SK-N-SH (cell line): Measurements from ENCODE around the gene PLP2. TPM values are rescaled to one million over a fixed set of nuclear protein-coding genes. Genes with fewer than 3 reads are reported as not detected.
"Not testable (repeated sequence)": the region's sequence is repeated elsewhere in the genome, so short reads cannot be mapped to it uniquely, and the experiment has no call there.

Source experiments
- CTCF ChIA-PET: fragments of 300-600, 350-600 bp; formaldehyde crosslinking; extraction: SDS; loops from one replicate; lab custom pipeline; 2021; lab: Yijun Ruan, JAX
- POLR2A ChIA-PET: fragments of 350-600 bp; sonication (Branson Sonifier 250); formaldehyde crosslinking; extraction: SDS; loops from one replicate; lab custom pipeline; 2020; ENCODE audit warnings: antibody characterized with exemption, inconsistent platforms; lab: Yijun Ruan, JAX
- DNase-seq: peaks from one replicate; pipeline ENCODE4 v3.0.0; 2012
- H2AFZ ChIP-seq: fragments of 200-600 bp; sonication (generic); 2 replicates; pipeline ENCODE4 v1.8.1; 2016; ENCODE audit warnings: antibody characterized with exemption, mild to moderate bottlenecking, low read depth
- H3F3A ChIP-seq: fragments of 200-600 bp; sonication (generic); replicated peaks from 2 replicates; pipeline ENCODE3; 2016; ENCODE audit warnings: antibody characterized with exemption, mild to moderate bottlenecking; ENCODE audit not compliant: insufficient read depth
- H3K27ac ChIP-seq, 2 experiments: fragments of 200-500 bp in 1 of 2; fragments of 200-600 bp in 1 of 2; sonication (Bioruptor generic) in 1 of 2; sonication (generic), shearing (Covaris generic) in 1 of 2; 2 replicates each; pipeline versions ENCODE4 v1.5.1 to v1.6.1; 2014 to 2016; ENCODE audit warnings: low read depth in 2 of 2, inconsistent platforms in 1 of 2, low read length in 1 of 2, mild to moderate bottlenecking in 1 of 2, mixed read lengths in 1 of 2
- H3K27me3 ChIP-seq: fragments of 200-600 bp; sonication (generic), shearing (Covaris generic); 2 replicates; pipeline ENCODE4 v1.6.1; 2016; ENCODE audit warnings: mixed run types; ENCODE audit not compliant: insufficient read depth
- H3K36me3 ChIP-seq, 2 experiments: fragments of 200-500 bp in 1 of 2; fragments of 200-600 bp in 1 of 2; sonication (Bioruptor generic) in 1 of 2; sonication (generic) in 1 of 2; replicated peaks in 1 of 2; 2 replicates each; pipeline versions ENCODE3 to v1.5.1; 2014 to 2016; ENCODE audit warnings: low read length in 1 of 2, mild to moderate bottlenecking in 1 of 2; ENCODE audit not compliant: insufficient read depth in 2 of 2, control insufficient read depth in 1 of 2
- H3K4me1 ChIP-seq, 2 experiments: fragments of 200-500 bp in 1 of 2; fragments of 200-600 bp in 1 of 2; sonication (Bioruptor generic) in 1 of 2; sonication (generic), shearing (Covaris generic) in 1 of 2; 2 replicates each; pipeline versions ENCODE4 v1.5.1 to v1.6.1; 2014 to 2016; ENCODE audit warnings: low read depth in 1 of 2, low read length in 1 of 2, mixed run types in 1 of 2; ENCODE audit not compliant: insufficient read depth in 2 of 2, control insufficient read depth in 1 of 2
- H3K4me2 ChIP-seq: fragments of 200-600 bp; sonication (generic), shearing (Covaris generic); 2 replicates; pipeline ENCODE4 v1.6.1; 2017; ENCODE audit warnings: mixed run types
- H3K4me3 ChIP-seq, 2 experiments: fragments of 200-500 bp in 1 of 2; fragments of 200-600 bp in 1 of 2; sonication (Bioruptor generic) in 1 of 2; sonication (generic), shearing (Covaris generic) in 1 of 2; 2 replicates each; pipeline versions ENCODE4 v1.5.1 to v1.8.1; 2014 to 2016; ENCODE audit warnings: low read depth in 2 of 2, inconsistent platforms in 1 of 2, low read length in 1 of 2, mild to moderate bottlenecking in 1 of 2, mixed read lengths in 1 of 2, moderate library complexity in 1 of 2
- H3K79me2 ChIP-seq: fragments of 200-600 bp; sonication (generic); 2 replicates; pipeline ENCODE4 v1.8.1; 2017; ENCODE audit warnings: mild to moderate bottlenecking; ENCODE audit not compliant: insufficient read depth
- H3K9ac ChIP-seq: fragments of 200-600 bp; sonication (generic); 2 replicates; pipeline ENCODE4 v1.6.1; 2017; ENCODE audit warnings: mixed run types
- H3K9me2 ChIP-seq: fragments of 200-600 bp; sonication (generic); 2 replicates; pipeline ENCODE4 v1.6.1; 2017; ENCODE audit warnings: mixed run types
- H3K9me3 ChIP-seq: fragments of 200-600 bp; sonication (generic); 2 replicates; pipeline ENCODE4 v1.6.1; 2017; ENCODE audit warnings: mixed run types, mild to moderate bottlenecking, moderate library complexity
- H4K20me1 ChIP-seq: fragments of 200-600 bp; sonication (generic); 2 replicates; pipeline ENCODE4 v1.6.1; 2017; ENCODE audit warnings: mild to moderate bottlenecking, mixed run types; ENCODE audit not compliant: insufficient read depth
- EP300 ChIP-seq, 2 experiments: IDR thresholded peaks; 2 replicates each; pipeline versions ENCODE4 v1.4.0 to v1.6.1; 2012; ENCODE audit warnings: borderline replicate concordance in 1 of 2, low read depth in 1 of 2, low read length in 1 of 2
- MXI1 ChIP-seq: IDR thresholded peaks from 2 replicates; pipeline ENCODE4 v1.6.1; 2012; ENCODE audit warnings: mild to moderate bottlenecking, low read depth, low read length, improper control_type of control experiment
- RXRA ChIP-seq: IDR thresholded peaks from 2 replicates; pipeline ENCODE4 v1.4.0; 2012; ENCODE audit warnings: low read depth, mild to moderate bottlenecking, borderline replicate concordance
- SIN3A ChIP-seq: IDR thresholded peaks from 2 replicates; pipeline ENCODE4 v1.6.1; 2012; ENCODE audit warnings: low read depth, mild to moderate bottlenecking, low read length, moderate library complexity, borderline replicate concordance
- TCF12 ChIP-seq: IDR thresholded peaks from 2 replicates; pipeline ENCODE4 v1.4.0; 2012
- WGBS: methylation state at CpG from one replicate; pipeline ENCODE4 v1.1.6; 2017; ENCODE audit warnings: low lambda C conversion rate; 5-methylcytosine and 5-hydroxymethylcytosine counted together
- polyA plus RNA-seq, 3 experiments: library from polyadenylated mRNA; depleted of rRNA; stranded (reverse); fragments of >200 nt; gene quantifications; 2 replicates each; pipeline ENCODE4 v1.2.3, GENCODE V29; 2012
- TF ChIP-seq, protein P1 (sequence below): IDR thresholded peaks from 2 replicates; pipeline ENCODE4 v1.4.0; 2012; ENCODE audit warnings: low read depth, borderline replicate concordance
- TF ChIP-seq, protein P2 (sequence below): IDR thresholded peaks from 2 replicates; pipeline ENCODE4 v1.4.0; 2012; ENCODE audit warnings: low read depth
- TF ChIP-seq, protein P3 (sequence below): fragments of 150-350 bp; IDR thresholded peaks from 2 replicates; pipeline ENCODE4 v1.6.1; 2017; ENCODE audit warnings: antibody characterized with exemption, low read length, low read depth, borderline replicate concordance

The PLP2 gene
- polyA plus RNA-seq, 1 of the 3 experiments (the other 2 are of a cell fraction) = 146 TPM

DNA sequence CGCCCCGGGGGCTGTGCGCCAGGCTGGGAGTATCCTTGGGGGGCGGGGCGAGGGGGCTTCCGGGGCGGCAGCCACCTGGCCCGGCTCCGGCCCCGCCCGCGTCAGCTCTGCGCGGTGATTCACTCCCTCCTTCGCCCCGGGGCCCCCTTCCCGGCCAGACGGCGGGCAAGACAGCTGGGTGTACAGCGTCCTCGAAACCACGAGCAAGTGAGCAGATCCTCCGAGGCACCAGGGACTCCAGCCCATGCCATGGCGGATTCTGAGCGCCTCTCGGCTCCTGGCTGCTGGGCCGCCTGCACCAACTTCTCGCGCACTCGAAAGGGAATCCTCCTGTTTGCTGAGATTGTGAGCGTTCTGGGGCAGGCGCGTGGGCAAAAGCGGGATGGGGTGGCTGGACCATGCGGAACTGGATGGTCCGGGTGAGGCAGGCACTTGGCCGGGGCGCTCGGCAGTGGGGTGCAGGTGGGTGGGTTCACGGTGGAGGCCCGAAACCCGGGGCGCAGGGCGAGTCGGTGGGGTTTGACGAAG is at the start of gene PLP2 (continued):
- TF ChIP-seq TCF12 = peak; percentile 20; the same call in 1 of the 2 replicates
- TF ChIP-seq RXRA = no peak
- no peak; the same call in 1 of the 2 replicates for TF ChIP-seq MXI1
- TF ChIP-seq, protein P1, sequence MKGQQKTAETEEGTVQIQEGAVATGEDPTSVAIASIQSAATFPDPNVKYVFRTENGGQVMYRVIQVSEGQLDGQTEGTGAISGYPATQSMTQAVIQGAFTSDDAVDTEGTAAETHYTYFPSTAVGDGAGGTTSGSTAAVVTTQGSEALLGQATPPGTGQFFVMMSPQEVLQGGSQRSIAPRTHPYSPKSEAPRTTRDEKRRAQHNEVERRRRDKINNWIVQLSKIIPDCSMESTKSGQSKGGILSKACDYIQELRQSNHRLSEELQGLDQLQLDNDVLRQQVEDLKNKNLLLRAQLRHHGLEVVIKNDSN = no peak

DNA sequence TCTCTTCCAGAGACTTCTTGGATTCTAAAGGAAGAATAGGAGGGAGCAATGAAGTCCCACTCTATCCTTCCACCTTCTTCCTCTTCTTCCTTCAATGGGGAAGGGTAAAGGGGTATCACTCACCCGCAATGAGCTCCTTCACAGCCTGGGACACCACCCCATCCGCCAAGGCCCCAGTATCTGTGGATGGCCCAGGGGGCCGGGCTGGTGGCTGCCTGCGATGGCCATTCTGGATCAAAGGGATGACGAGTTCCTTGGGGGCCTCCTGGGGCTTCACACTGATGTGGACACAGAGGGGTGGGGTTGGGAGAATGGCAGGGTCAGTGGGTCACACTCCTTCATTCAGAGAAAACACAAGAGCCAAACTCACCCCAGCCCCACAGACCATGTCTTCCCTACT is 49.2 kb upstream of the PLP2 start:
- WGBS = 95% methylated on average over 2 of the region's 5 CpGs
- ChIA-PET CTCF (no interaction called here), POLR2A (no interaction called here)
- Histone ChIP-seq H3K9ac (peak overlapping the region; percentile 93), H3K27ac (no peak overlapping the region), H3K36me3 (peaks cover 8 to 14% of the 10 kb centered on the region in 2 experiments), H3K9me2 (no peaks in the 10 kb centered on the region), H3K4me2 (peak overlapping the region; percentile 89), H3F3A (no peaks in the 10 kb centered on the region), H4K20me1 (no peaks in the 10 kb centered on the region), H3K9me3 (no peaks in the 10 kb centered on the region), H2AFZ (no peak overlapping the region), H3K79me2 (peaks cover 22% of the 10 kb centered on the region), H3K4me3 (peak overlapping the region; percentile 71 to 91), H3K4me1 (peaks cover 0 to 7% of the 10 kb centered on the region in 2 experiments; a peak in 1 of 4 replicates), H3K27me3 (no peaks in the 10 kb centered on the region; the same call in 1 of the 2 replicates)
- DNase-seq = no peak
- TF ChIP-seq, protein P1 = no peak
- TF ChIP-seq, protein P2, sequence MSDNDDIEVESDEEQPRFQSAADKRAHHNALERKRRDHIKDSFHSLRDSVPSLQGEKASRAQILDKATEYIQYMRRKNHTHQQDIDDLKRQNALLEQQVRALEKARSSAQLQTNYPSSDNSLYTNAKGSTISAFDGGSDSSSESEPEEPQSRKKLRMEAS = no peak
- TF ChIP-seq EP300 (IDR thresholded peaks at IDR 0.05; ENCODE audit: borderline replicate concordance in 1 of 2, low read depth in 1 of 2, low read length in 1 of 2) (no peak), SIN3A (no peak), RXRA (no peak)
- TF ChIP-seq, protein P3, sequence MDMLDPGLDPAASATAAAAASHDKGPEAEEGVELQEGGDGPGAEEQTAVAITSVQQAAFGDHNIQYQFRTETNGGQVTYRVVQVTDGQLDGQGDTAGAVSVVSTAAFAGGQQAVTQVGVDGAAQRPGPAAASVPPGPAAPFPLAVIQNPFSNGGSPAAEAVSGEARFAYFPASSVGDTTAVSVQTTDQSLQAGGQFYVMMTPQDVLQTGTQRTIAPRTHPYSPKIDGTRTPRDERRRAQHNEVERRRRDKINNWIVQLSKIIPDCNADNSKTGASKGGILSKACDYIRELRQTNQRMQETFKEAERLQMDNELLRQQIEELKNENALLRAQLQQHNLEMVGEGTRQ = no peak

GRCh38 chrX:49127742-49128258 is 43.9 kb upstream of the PLP2 start:
- H2AFZ ChIP-seq, H3K4me1 ChIP-seq, H4K20me1 ChIP-seq, H3K4me3 ChIP-seq, CTCF ChIA-PET, H3K27me3 ChIP-seq, H3K9me2 ChIP-seq, H3K9ac ChIP-seq, POLR2A ChIA-PET, H3K27ac ChIP-seq, DNase-seq, H3K9me3 ChIP-seq, H3K4me2 ChIP-seq, H3K79me2 ChIP-seq, H3K36me3 ChIP-seq, H3F3A ChIP-seq: not testable (repeated sequence)
- 40% methylated on average over 12 of the region's 13 CpGs for WGBS
